LNCaP clone FGC (cell line): ENCODE data around the gene ROR2.

Source experiments
- DNase-seq: peaks from one replicate; pipeline ENCODE4 v3.0.0-alpha.2; 2011; ENCODE audit warnings: low read depth
- H3K4me3 ChIP-seq: 2 replicates; pipeline ENCODE4 v1.5.1; 2011; ENCODE audit warnings: mild to moderate bottlenecking, low read depth, low read length, control low read depth
- TF ChIP-seq, protein P1 (sequence below): IDR thresholded peaks from 2 replicates; pipeline ENCODE4 v1.5.1; 2012; ENCODE audit warnings: mild to moderate bottlenecking; ENCODE audit not compliant: control insufficient read depth, insufficient read depth; ENCODE audit errors: extremely low read depth

Gene ROR2

DNA sequence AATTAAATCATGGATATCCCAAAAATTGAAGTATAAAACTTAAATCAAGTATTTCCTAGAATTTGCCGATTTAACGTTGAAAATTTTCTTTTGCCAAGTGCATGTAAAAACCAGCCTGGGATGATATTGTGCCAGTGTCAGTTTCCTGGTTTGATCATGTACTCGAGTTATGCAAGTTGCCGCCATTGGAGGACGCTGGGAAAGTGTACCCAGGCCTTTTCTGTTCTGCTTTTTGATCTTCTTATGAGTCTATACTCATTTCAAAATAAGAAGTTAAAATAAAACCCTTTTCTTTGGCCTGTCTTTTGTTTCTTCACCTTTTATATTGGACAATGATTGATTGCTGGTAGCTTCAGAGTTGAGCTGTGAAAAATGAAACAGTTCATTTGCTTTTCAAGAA, 433.3 kb downstream of the ROR2 start:
- DNase-seq, result no peak
- no peak overlapping the region for H3K4me3 ChIP-seq
- TF ChIP-seq, protein P1, sequence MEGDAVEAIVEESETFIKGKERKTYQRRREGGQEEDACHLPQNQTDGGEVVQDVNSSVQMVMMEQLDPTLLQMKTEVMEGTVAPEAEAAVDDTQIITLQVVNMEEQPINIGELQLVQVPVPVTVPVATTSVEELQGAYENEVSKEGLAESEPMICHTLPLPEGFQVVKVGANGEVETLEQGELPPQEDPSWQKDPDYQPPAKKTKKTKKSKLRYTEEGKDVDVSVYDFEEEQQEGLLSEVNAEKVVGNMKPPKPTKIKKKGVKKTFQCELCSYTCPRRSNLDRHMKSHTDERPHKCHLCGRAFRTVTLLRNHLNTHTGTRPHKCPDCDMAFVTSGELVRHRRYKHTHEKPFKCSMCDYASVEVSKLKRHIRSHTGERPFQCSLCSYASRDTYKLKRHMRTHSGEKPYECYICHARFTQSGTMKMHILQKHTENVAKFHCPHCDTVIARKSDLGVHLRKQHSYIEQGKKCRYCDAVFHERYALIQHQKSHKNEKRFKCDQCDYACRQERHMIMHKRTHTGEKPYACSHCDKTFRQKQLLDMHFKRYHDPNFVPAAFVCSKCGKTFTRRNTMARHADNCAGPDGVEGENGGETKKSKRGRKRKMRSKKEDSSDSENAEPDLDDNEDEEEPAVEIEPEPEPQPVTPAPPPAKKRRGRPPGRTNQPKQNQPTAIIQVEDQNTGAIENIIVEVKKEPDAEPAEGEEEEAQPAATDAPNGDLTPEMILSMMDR, result no peak

DNA sequence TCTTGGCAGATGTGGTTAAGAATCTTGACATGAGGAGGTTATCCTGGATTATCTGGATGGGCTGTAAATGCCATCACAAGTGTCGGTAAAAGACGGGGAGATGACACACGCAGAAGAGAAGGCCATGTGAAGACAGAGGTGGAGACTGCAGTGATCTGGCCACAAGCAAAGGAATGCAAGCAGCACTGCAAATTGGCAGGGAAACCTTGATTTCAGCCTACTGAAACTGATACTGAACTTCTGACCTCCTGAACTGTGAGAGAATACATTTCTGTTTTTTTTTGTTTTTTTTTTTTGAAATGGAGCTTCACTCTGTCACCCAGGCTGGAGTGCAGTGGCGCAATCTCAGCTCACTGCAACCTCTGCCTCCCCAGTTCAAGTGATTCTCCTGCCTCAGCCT, 433.9 kb downstream of the ROR2 start:
- H3K4me3 ChIP-seq, result no peak overlapping the region
- DNase-seq, result no peak
- TF ChIP-seq, protein P1, result no peak

DNA sequence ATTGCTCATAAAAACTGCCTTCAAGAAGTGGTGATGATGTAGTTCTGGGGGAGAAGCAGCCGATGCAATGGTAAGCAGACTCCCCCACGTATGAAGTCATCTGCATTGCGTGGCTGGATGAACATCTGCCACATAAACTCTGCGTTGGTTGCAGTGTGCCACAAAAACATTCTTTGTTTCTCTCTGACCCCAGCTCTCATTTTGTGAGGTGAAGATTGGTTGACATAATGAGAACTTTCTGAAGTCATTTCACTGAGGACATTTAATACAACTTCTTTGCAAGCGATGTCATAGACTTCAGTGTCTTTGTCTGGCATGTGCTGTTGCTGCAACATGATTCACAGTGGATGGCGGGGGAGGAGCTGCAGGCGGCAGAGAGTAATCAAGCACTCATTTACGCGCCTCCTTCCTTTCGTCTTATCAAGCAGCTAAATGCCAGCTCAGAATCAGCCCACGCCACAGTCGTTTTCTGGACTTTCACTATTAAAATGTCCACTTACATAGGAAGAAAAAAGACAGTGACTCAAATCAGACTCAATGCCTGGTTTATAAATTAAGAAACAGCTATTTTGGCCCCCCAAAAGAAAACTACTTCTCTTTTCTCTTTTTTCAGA, 434.8 kb downstream of the ROR2 start:
- DNase-seq, result no peak
- TF ChIP-seq, protein P1, result no peak
- H3K4me3 ChIP-seq, result no peak overlapping the region
